Caco-2 (cell line): ENCODE measurements around the gene HSPBP1. TPM values are rescaled to one million over a fixed set of nuclear protein-coding genes. Genes with fewer than 3 reads are reported as not detected.

Experiments
- BruUV-seq: library from RNA; stranded (reverse); fragments of 400-500 nt; replicated peaks from 2 replicates; lab custom pipeline; 2021; lab: Mats Ljungman, UMichigan
- CTCF ChIA-PET: fragments of 300-600 bp; sonication (Branson Sonifier 250); formaldehyde crosslinking; loops from one replicate; lab custom pipeline; 2022; ENCODE audit warnings: antibody characterized with exemption; lab: Charles Lee
- POLR2A ChIA-PET: fragments of 300-600 bp; sonication (Branson Sonifier 250); formaldehyde crosslinking; loops from one replicate; lab custom pipeline; 2022; ENCODE audit warnings: antibody characterized with exemption; lab: Charles Lee
- DNase-seq, 2 experiments: peaks; one replicate each; pipeline versions ENCODE4 v3.0.0 to v3.0.0-alpha.2; 2020 to 2022
- H3K27me3 ChIP-seq: replicated peaks from 2 replicates; pipeline ENCODE4 v1.6.0; 2011; ENCODE audit warnings: low read length; ENCODE audit not compliant: control insufficient read depth, insufficient read depth
- H3K36me3 ChIP-seq: 2 replicates; pipeline ENCODE4 v1.5.1; 2011; ENCODE audit warnings: low read length; ENCODE audit not compliant: control insufficient read depth, insufficient read depth
- H3K4me1 ChIP-seq: fragments of 250-450 bp; sonication (Bioruptor Pico); 2 replicates; pipeline ENCODE4 v1.5.1; 2020; ENCODE audit warnings: mild to moderate bottlenecking
- H3K4me3 ChIP-seq: 2 replicates; pipeline ENCODE4 v1.5.1; 2011; ENCODE audit warnings: low read depth, mild to moderate bottlenecking, control low read depth, low read length
- H3K9me3 ChIP-seq: fragments of 250-450 bp; sonication (Bioruptor Pico); 2 replicates; pipeline ENCODE4 v1.5.1; 2020; ENCODE audit warnings: mild to moderate bottlenecking, moderate library complexity
- H3K27ac Mint-ChIP-seq: one replicate; pipeline ENCODE4 v1.8.0; 2022; ENCODE audit warnings: mixed read lengths; ENCODE audit not compliant: unreplicated experiment
- H3K27me3 Mint-ChIP-seq: one replicate; pipeline ENCODE4 v1.8.0; 2022; ENCODE audit warnings: mixed read lengths; ENCODE audit not compliant: insufficient read depth, unreplicated experiment
- H3K36me3 Mint-ChIP-seq: one replicate; pipeline ENCODE4 v1.8.0; 2022; ENCODE audit warnings: mild to moderate bottlenecking, mixed read lengths; ENCODE audit not compliant: insufficient read depth, unreplicated experiment
- H3K4me1 Mint-ChIP-seq: one replicate; pipeline ENCODE4 v1.8.0; 2022; ENCODE audit warnings: low read depth, mixed read lengths; ENCODE audit not compliant: unreplicated experiment
- H3K4me3 Mint-ChIP-seq: one replicate; pipeline ENCODE4 v1.8.0; 2022; ENCODE audit warnings: mild to moderate bottlenecking, moderate library complexity, mixed read lengths; ENCODE audit not compliant: unreplicated experiment
- H3K9me3 Mint-ChIP-seq: one replicate; pipeline ENCODE4 v1.8.0; 2022; ENCODE audit warnings: mixed read lengths; ENCODE audit not compliant: unreplicated experiment
- CTCF ChIP-seq, 2 experiments: fragments of 200-600 bp in 1 of 2; IDR thresholded peaks; 1 replicate in 1 of 2; 2 replicates in 1 of 2; pipeline versions ENCODE4 v1.5.1 to v1.8.0; 2011 to 2022; ENCODE audit warnings: antibody characterized with exemption in 1 of 2, control low read depth in 1 of 2, inconsistent platforms in 1 of 2, low read depth in 1 of 2, low read length in 1 of 2, mild to moderate bottlenecking in 1 of 2, moderate library complexity in 1 of 2; ENCODE audit not compliant: insufficient read depth in 1 of 2, severe bottlenecking in 1 of 2, unreplicated experiment in 1 of 2
- intact Hi-C: fragments of 100-400 bp; cut with micrococcal nuclease; formaldehyde crosslinking; loops from one replicate; pipeline ENCODE4 v1.10.0; 2022; ENCODE audit not compliant: unreplicated experiment
- total RNA-seq: library from RNA; stranded (reverse); gene quantifications from 2 replicates; pipeline ENCODE4 v1.2.3, GENCODE V29; 2022

Gene HSPBP1
- total RNA-seq, 1 experiment from 2014 or later = 69.6 TPM

- no TSS peak for BruUV-seq
- no peak for DNase-seq
- intact Hi-C loops = no loop called here
- no peak overlapping the region for H3K4me3 Mint-ChIP-seq
- peaks cover 29% of the 10 kb centered on the region for H3K4me1 Mint-ChIP-seq
- no peaks in the 10 kb centered on the region for H3K27me3 Mint-ChIP-seq
- peaks cover 3% of the 10 kb centered on the region for H3K36me3 ChIP-seq
- no peaks in the 10 kb centered on the region for H3K9me3 ChIP-seq
- 0 out of 2 replicates have a peak, but pooled peaks cover 14% of the 10 kb centered on the region for H3K4me1 ChIP-seq
- H3K4me3 ChIP-seq = no peak overlapping the region
- ChIA-PET CTCF (no interaction called here), POLR2A (interaction anchor here (0.7 kb wide), 1 partner anchor 95 kb away, joined by 9 read pairs; no protein-coding TSS in a partner anchor)
- H3K9me3 Mint-ChIP-seq = no peaks in the 10 kb centered on the region
- no peaks in the 10 kb centered on the region for H3K27me3 ChIP-seq
- H3K36me3 Mint-ChIP-seq = peaks cover 38% of the 10 kb centered on the region
- no peak overlapping the region for H3K27ac Mint-ChIP-seq
- TF ChIP-seq CTCF (IDR thresholded peaks at IDR 0.05; ENCODE audit: insufficient read depth in 1 of 2, low read depth in 1 of 2, low read length in 1 of 2, severe bottlenecking in 1 of 2, unreplicated experiment in 1 of 2) = no peak
Measured at GRCh38 chr19:55252760-55253663, 26.9 kb downstream of the HSPBP1 start.

- no peak for DNase-seq
- Histone ChIP-seq H3K4me1 (0 out of 2 replicates have a peak, but pooled peaks cover 6% of the 10 kb centered on the region), H3K27me3 (no peaks in the 10 kb centered on the region), H3K36me3 (peaks cover 5% of the 10 kb centered on the region), H3K4me3 (no peak overlapping the region), H3K9me3 (no peaks in the 10 kb centered on the region)
- H3K4me1 Mint-ChIP-seq = peaks cover 16% of the 10 kb centered on the region
- no peak overlapping the region for H3K27ac Mint-ChIP-seq
- no peaks in the 10 kb centered on the region for H3K9me3 Mint-ChIP-seq
- CTCF ChIA-PET = no interaction called here
- H3K36me3 Mint-ChIP-seq = peaks cover 28% of the 10 kb centered on the region
- intact Hi-C loops = no loop called here
- no peaks in the 10 kb centered on the region for H3K27me3 Mint-ChIP-seq
- no TSS peak for BruUV-seq
- POLR2A ChIA-PET = interaction anchor here (0.6 kb wide), 1 partner anchor 29 kb away, joined by 3 read pairs; the partner anchor contains the start of gene HSPBP1
- TF ChIP-seq CTCF (IDR thresholded peaks at IDR 0.05; ENCODE audit: insufficient read depth in 1 of 2, low read depth in 1 of 2, low read length in 1 of 2, severe bottlenecking in 1 of 2, unreplicated experiment in 1 of 2) = no peak
- H3K4me3 Mint-ChIP-seq = no peak overlapping the region
Measured at GRCh38 chr19:55251341-55252081, 28.4 kb downstream of the HSPBP1 start.
